AG04450 (cell line): Measurements from ENCODE around the gene GMCL2. TPM values are rescaled to one million over a fixed set of nuclear protein-coding genes. Genes with fewer than 3 reads are reported as not detected.
A peak's percentile ranks its signal among the peaks of the same experiment; 100 is the strongest.

Source experiments
- CTCF ChIA-PET: fragments of 300-600, 350-600 bp; formaldehyde crosslinking; extraction: SDS; loops from one replicate; lab custom pipeline; 2022; ENCODE audit warnings: antibody characterized with exemption, inconsistent platforms; lab: Charles Lee
- POLR2A ChIA-PET: fragments of 350-600 bp; formaldehyde crosslinking; extraction: SDS; loops from one replicate; lab custom pipeline; 2021; ENCODE audit warnings: antibody characterized with exemption, inconsistent platforms; lab: Yijun Ruan, JAX
- DNase-seq: peaks from one replicate; pipeline ENCODE4 v3.0.0-alpha.2; 2011; ENCODE audit warnings: low read depth, low spot score
- H3K27ac ChIP-seq: one replicate; pipeline ENCODE4 v1.5.1; 2012; ENCODE audit warnings: low read depth, low read length, control low read depth
- H3K27me3 ChIP-seq: one replicate; pipeline ENCODE4 v1.6.0; 2012; ENCODE audit warnings: low read length; ENCODE audit not compliant: control insufficient read depth, insufficient read depth
- H3K4me3 ChIP-seq: 2 replicates; pipeline ENCODE4 v1.5.1; 2011; ENCODE audit warnings: mild to moderate bottlenecking, low read depth, low read length, control low read depth
- H3K9me3 ChIP-seq: 2 replicates; pipeline ENCODE4 v1.5.1; 2012; ENCODE audit warnings: low read length; ENCODE audit not compliant: control insufficient read depth, insufficient read depth
- CTCF ChIP-seq: IDR thresholded peaks from 2 replicates; pipeline ENCODE4 v1.5.1; 2011; ENCODE audit warnings: low read depth, low read length, control low read depth, inconsistent platforms
- polyA plus RNA-seq: library from polyadenylated mRNA; depleted of rRNA; stranded (reverse); fragments of >200 nt; gene quantifications from 2 replicates; pipeline ENCODE4 v1.2.3, GENCODE V29; 2011

Gene GMCL2
- polyA plus RNA-seq, 1 experiment: not detected

GRCh38 chr5:178223196-178223773 is 36.1 kb upstream of the GMCL2 start:
- no peak overlapping the region for H3K27ac ChIP-seq
- ChIA-PET CTCF (no interaction called here), POLR2A (no interaction called here)
- no peaks in the 10 kb centered on the region for H3K27me3 ChIP-seq
- peaks cover 10% of the 10 kb centered on the region for H3K9me3 ChIP-seq
- no peak for DNase-seq
- no peak overlapping the region for H3K4me3 ChIP-seq
- TF ChIP-seq CTCF: 0 out of 2 replicates have a peak, but pooled peaks have one; percentile 9

- Histone ChIP-seq H3K27me3 (no peaks in the 10 kb centered on the region), H3K27ac (no peak overlapping the region), H3K9me3 (peaks cover 6% of the 10 kb centered on the region), H3K4me3 (no peak overlapping the region)
- TF ChIP-seq CTCF: no peak
- CTCF ChIA-PET: interaction anchor here (3.1 kb wide), 1 partner anchor 13 kb away, joined by 10 read pairs; no protein-coding TSS in a partner anchor
- POLR2A ChIA-PET: interaction anchor here (1.2 kb wide), 1 partner anchor 12 kb away, joined by 3 read pairs; no protein-coding TSS in a partner anchor
- DNase-seq: no peak
Measured at GRCh38 chr5:178222292-178222691, 35.1 kb upstream of the GMCL2 start.

- ChIA-PET POLR2A (interaction anchor here (1.2 to 1.5 kb wide), 2 partner anchors 12 to 18 kb away, joined by 3 to 8 read pairs; partner anchors contain the start of gene HNRNPAB), CTCF (interaction anchor here (3.1 kb wide), 1 partner anchor 13 kb away, joined by 10 read pairs; no protein-coding TSS in a partner anchor)
- Histone ChIP-seq H3K9me3 (peaks cover 1% of the 10 kb centered on the region), H3K27ac (no peak overlapping the region), H3K4me3 (no peak overlapping the region), H3K27me3 (no peaks in the 10 kb centered on the region)
- no peak for DNase-seq
- TF ChIP-seq CTCF: no peak
Measured at GRCh38 chr5:178221853-178222252, 34.7 kb upstream of the GMCL2 start.

GRCh38 chr5:178221282-178221681 is 34.1 kb upstream of the GMCL2 start:
- Histone ChIP-seq H3K27ac (no peak overlapping the region), H3K27me3 (no peaks in the 10 kb centered on the region), H3K4me3 (no peak overlapping the region), H3K9me3 (no peaks in the 10 kb centered on the region; the same call in 1 of the 2 replicates)
- no peak for DNase-seq
- POLR2A ChIA-PET: interaction anchor here (1.5 kb wide), 1 partner anchor 17 kb away, joined by 8 read pairs; the partner anchor contains the start of gene HNRNPAB
- no peak for TF ChIP-seq CTCF
- CTCF ChIA-PET: interaction anchor here (3.1 kb wide), 1 partner anchor 14 kb away, joined by 10 read pairs; no protein-coding TSS in a partner anchor

GRCh38 chr5:178218827-178219226 is 31.7 kb upstream of the GMCL2 start:
- Histone ChIP-seq H3K4me3 (no peak overlapping the region), H3K9me3 (no peaks in the 10 kb centered on the region; the same call in 1 of the 2 replicates), H3K27me3 (no peaks in the 10 kb centered on the region), H3K27ac (no peak overlapping the region)
- no peak for DNase-seq
- no peak for TF ChIP-seq CTCF
- ChIA-PET POLR2A (no interaction called here), CTCF (no interaction called here)
